Measurements from ENCODE around the gene PHACTR1.

Gene PHACTR1

DNA sequence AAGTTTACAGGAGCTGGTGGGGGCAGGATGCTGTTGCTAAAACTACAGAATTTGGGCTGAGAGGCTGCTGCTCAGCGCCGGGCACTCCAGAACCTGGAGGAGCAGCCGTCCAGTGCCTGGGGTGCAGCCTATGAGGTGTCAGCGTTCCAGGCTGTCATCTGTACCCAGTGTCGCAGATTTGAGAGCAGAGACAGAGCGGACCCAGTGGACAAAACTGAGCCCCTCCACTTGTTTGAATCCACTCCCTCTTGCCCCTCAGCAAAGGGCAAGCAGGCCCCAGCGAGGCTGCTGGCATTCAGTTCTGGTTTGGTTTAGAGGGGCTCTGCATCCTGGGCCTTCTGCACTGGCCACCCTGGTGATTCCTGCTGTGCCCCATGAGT, 467.5 kb downstream of the PHACTR1 start:
- in situ Hi-C loops (cut with MboI; ENCODE audit: low pct_unique_long_range_greater_than_20kb, low sequenced_read_pairs): no loop called here
- no peak for DNase-seq

DNA sequence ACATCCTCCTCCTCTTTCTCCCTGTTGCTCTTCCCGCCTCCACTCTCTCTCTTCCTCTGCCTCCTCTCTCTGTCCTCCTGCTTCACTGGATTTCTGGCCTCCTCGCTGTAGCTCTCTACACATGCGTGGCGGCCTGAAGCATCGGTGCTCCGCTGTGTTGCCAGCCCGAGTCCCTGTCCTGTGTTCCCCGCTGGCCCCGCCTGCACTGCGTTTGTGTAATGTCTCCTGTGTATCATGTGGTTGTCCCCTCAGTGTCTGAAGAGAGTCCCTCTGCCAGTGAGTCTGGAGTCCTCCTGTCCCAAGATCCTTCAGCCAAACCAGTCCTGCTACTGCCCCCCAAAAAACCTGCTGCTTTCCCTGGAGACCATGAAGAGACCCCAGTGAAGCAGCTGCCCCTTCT, 468.0 kb downstream of the PHACTR1 start:
- DNase-seq: no peak
- in situ Hi-C loops (cut with MboI; ENCODE audit: low pct_unique_long_range_greater_than_20kb, low sequenced_read_pairs): no loop called here

DNA sequence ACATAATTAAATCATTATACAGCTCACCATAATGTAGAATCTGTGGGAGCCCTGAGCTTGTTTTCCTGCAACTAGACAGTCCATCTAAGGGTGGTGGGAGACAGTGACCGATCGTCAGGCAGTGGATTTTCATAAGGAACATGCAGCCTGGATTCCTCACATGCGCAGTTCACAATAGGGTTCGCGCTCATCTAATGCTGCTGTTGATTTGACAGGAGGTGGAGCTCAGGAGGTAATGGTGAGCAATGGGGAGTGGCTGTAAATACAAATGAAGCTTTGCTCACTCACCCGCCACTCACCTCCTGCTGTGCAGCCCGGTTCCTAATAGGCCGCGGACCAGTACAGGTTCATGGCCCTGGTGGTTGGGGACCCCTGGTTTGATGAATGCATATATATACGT, 470.3 kb downstream of the PHACTR1 start:
- in situ Hi-C loops (cut with MboI; ENCODE audit: low pct_unique_long_range_greater_than_20kb, low sequenced_read_pairs): no loop called here
- DNase-seq: no peak

DNA sequence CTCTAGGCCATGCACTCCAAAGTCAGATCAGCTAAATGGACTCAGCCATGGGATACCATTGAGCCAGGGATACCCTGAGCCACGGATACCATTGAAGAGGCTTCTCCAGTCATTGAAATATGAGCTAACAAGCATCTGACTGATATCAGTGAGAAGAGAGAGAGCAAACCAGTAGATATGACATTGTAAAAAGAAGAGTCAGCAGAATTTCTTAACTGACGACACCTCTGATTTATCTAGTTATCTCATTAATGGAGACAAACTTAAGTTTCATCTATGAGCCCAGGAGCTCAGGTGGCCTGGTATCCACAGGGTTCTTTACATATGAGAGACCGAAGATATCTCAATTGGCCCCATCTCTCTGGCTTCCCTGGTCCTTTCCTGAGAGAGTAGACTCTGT, 471.1 kb downstream of the PHACTR1 start:
- no peak for DNase-seq
- in situ Hi-C loops (cut with MboI; ENCODE audit: low pct_unique_long_range_greater_than_20kb, low sequenced_read_pairs): no loop called here

DNA sequence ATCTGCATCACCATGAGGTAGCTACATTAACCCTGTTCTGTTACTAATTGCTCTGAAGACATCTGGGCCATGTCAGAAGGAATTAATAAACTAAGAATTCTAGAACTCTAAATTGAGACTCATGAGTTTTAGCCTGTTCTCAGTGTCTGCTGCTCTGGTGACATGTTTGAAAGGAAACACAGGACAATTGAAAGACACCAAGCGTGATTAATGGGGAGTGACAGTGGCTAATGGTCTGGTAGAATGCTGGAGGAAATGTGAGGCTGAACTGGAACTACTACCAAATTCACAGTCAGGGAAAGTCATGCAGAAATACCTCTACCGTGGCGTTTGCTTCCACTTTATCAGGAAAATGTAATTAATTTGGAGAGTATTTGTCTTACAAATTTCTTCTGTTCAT, 471.7 kb downstream of the PHACTR1 start:
- peak; percentile 62 for DNase-seq
- in situ Hi-C loops (cut with MboI; ENCODE audit: low pct_unique_long_range_greater_than_20kb, low sequenced_read_pairs): no loop called here

DNA sequence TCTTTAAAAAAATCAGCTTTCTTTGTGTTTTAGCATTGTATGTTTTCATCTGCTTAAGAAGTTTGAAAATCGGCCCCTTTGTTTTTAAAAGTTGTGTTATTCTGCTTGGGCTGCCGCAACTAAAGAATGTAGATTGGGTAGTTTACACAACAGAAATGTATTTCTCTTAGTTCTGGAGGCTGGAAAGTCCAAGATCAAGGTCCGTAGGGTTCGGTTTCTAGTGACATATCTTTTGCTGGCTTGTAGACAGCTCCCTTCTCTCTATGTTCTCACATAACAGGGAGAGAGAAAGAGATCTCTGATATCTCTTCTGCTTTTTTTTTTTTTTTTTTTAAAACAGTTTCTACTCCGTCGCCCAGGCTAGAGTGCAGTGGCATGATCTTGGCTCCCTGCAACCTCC, 473.1 kb downstream of the PHACTR1 start:
- in situ Hi-C loops (cut with MboI; ENCODE audit: low pct_unique_long_range_greater_than_20kb, low sequenced_read_pairs): no loop called here
- DNase-seq: no peak

DNA sequence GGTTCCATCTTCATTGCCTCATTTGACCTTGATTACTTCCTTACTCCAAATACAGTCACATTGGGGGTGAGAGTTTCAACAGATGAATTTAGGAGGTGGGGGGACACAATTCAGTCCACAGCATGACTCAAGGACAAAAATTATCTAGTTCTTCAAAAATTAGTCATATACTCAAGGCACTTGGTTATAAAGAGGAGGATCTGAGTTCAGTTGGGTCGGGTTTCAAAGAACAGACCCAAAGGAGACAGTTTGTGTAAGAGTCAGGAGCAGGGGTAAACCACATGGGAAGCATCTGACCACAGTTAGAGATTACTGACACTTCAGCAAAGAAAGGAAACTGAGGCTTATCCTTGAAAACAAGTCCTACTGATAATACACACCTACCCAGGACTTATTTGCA, 473.8 kb downstream of the PHACTR1 start:
- in situ Hi-C loops (cut with MboI; ENCODE audit: low pct_unique_long_range_greater_than_20kb, low sequenced_read_pairs): no loop called here

DNA sequence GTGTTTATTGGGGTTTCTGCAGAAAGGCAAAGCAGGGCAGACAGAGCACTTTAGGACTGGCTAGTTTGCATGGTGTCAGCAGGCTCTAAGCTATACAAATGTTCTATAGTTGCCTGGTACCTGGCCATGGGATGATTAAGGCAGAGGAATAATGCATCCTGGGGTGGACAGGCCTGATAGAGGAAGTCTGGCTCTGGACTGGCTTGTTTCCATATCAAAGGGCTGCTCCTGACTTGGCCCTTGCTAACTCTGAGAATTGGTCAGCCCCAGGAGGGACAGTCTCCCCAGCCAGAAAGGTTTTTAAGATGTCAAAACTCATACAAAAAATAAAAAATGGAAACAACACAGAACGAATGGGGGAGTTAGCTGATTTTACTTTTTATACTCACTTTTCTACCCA, 474.9 kb downstream of the PHACTR1 start:
- in situ Hi-C loops (cut with MboI; ENCODE audit: low pct_unique_long_range_greater_than_20kb, low sequenced_read_pairs): no loop called here
- DNase-seq: no peak

More for the DNA sequence above, 473.8 kb downstream of the PHACTR1 start:
- no peak for DNase-seq

DNA sequence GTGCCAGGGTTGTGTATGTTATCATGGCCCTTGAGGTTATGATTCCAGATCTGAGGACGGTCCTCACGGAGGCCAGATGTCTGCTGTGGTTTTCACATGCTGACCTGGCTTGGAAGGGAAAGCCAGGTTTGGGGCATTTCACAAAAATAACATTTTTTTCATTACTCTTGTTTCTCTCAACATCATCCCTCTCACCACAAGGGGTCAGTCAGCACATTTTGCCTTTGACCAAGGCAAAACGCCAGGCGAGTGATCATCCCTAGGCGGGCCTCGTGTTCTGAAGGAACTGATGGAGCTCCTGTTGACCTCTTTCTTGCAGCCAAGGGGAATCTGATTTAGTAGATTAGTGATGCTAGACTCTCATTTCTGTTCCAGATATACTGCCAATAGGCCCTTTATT, 478.3 kb downstream of the PHACTR1 start:
- DNase-seq: peak; percentile 53
- in situ Hi-C loops (cut with MboI; ENCODE audit: low pct_unique_long_range_greater_than_20kb, low sequenced_read_pairs): no loop called here

DNA sequence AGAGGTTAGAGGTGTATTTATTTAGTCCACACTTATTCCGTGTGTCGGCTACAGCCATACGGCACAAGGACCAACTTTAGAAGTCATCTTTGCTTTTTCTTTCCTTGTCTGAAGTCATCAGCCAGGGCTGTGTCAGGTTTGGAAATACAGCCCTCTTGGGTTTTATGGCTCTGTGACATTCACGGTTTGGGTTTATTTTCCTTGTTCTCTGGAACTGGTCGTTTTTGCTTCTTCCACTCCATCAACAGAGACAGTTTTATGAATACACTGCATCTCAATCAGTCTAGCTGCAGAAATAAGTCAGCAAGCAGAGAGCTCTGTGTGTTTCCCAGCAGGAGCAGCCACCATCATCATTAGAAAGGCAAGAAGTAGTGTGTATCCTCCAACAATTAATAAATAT, 479.2 kb downstream of the PHACTR1 start:
- no peak for DNase-seq
- in situ Hi-C loops (cut with MboI; ENCODE audit: low pct_unique_long_range_greater_than_20kb, low sequenced_read_pairs): no loop called here

DNA sequence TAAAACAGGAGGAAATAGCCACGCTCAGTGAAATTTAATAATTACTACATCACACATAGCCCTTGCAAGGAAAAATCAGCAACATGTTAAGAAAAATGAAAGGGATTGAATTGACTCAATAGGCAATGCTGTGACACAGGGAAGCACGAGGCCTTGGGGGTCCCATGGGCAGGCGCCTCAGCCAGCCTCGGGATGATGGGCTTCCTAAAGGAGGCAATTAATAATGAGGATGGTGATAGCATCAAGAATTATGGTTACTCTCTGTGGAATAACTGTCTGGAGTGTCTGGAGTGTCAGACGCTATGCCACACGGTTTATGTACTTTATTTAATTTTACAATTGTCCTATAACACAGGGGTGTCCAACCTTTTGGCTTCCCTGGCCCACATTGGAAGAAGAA, 481.6 kb downstream of the PHACTR1 start:
- DNase-seq: no peak
- in situ Hi-C loops (cut with MboI; ENCODE audit: low pct_unique_long_range_greater_than_20kb, low sequenced_read_pairs): no loop called here

DNA sequence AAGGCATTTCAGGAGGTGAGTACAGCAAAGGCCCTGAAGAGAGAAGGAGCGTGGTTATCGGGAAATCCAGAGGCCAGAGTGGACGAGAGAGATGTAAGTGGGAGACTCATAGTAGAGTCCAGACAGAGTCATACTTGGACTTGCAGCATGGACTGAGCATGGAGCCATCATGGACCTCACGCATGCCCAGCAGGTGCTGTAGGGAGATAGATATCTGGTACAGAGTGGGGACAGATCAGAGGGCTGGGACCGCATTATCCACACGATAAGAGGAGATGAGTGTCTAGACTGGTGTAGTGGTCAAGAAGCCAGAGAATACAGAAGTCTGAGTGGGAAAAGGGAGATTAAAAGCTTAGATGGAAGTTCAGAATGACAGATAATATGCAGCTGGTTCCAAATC, 484.8 kb downstream of the PHACTR1 start:
- in situ Hi-C loops (cut with MboI; ENCODE audit: low pct_unique_long_range_greater_than_20kb, low sequenced_read_pairs): no loop called here
- DNase-seq: no peak

DNA sequence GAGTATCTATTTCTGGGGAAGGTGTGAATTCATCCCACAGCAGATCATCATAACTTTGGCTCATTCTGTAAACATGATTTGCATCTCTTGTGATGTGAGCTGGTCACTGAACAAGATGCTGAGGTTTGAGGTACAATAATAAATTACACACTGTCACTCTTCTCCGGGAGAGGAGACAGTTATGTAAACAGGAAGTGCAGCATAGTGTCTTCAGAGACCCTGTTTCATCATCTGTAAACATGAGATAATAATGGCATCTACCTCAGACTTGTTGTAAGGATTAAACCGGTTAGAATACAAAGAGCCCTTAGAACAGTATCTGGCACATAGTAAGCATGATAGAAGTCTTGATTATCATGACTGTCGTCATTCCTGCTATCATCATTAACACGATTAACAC, 486.6 kb downstream of the PHACTR1 start:
- no peak for DNase-seq
- in situ Hi-C loops (cut with MboI; ENCODE audit: low pct_unique_long_range_greater_than_20kb, low sequenced_read_pairs): no loop called here

DNA sequence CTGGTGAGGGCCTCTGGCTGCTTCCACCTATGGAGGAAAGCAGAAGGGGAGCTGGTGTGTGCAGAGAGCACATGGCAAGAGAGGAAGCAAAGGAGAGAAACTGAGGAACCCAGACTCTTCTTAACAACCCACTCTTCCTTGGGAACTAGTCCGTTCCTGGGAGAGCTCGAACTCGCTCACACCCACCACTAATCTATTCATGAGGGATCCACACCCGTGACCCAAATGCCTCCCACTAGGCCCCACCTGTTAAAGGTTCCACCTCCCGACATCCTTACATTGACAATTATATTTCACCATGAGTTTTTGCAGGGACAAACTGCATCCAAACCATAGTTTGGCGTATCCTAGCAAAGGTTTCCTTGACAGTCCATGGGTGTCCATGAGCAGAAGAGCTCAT, 488.5 kb downstream of the PHACTR1 start:
- DNase-seq: no peak
- in situ Hi-C loops (cut with MboI; ENCODE audit: low pct_unique_long_range_greater_than_20kb, low sequenced_read_pairs): no loop called here

DNA sequence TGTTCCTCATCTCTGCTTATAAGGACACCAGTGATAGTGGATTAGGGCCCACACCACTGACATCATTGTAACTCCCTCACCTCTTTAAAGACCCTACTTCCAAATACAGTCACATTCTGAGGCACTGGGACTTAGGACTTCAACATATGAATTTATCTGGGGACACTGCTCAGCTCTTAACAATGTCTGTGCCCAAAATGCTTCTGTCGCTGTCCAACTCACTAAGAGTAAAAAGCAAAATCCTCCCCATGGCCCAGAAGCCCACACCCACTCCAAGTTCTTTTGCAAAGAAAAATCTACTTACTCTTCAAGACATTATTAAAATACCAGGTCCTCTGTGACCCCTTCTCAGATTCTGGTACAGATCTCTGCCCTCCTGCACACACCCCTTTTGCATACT, 495.5 kb downstream of the PHACTR1 start:
- DNase-seq: no peak
- in situ Hi-C loops (cut with MboI; ENCODE audit: low pct_unique_long_range_greater_than_20kb, low sequenced_read_pairs): no loop called here

DNA sequence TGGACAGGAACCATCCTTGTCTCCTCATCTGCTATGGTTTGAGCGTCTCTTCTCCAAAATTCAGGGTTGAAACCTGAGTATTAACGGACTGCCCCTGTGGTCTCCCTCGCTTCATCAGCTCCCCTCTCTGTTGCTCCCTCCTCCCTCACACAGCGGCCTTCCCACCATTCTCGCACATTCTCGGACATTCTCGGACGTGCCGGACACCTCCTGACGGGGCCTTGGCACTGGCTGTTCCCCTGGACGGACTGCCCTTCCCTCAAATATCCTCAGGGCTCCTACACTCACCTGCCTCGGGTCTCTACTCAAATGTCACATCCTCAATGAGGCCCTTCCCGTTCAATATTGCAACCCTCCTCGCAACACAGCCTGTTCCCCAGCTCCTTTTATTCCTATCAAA, 496.0 kb downstream of the PHACTR1 start:
- in situ Hi-C loops (cut with MboI; ENCODE audit: low pct_unique_long_range_greater_than_20kb, low sequenced_read_pairs): no loop called here
- DNase-seq: no peak

DNA sequence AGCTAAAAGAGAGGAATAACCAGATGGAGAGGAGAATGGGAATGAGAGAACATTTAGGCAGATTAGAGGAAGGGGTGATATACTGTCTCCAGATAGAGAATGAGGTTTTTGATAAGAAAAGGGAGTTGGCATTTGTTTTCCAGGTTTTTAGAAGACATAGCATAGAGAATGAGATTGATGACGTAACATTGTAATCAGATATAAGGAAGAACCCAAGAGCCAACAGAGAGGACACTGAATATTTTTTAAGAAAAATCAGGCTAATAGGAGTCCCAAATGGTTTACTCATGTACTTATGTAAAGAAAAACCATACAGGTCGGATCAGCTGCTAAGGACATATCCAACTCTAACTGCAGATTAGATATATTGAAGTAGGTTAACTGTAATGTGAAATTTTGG, 498.8 kb downstream of the PHACTR1 start:
- in situ Hi-C loops (cut with MboI; ENCODE audit: low pct_unique_long_range_greater_than_20kb, low sequenced_read_pairs): no loop called here
- DNase-seq: no peak

DNA sequence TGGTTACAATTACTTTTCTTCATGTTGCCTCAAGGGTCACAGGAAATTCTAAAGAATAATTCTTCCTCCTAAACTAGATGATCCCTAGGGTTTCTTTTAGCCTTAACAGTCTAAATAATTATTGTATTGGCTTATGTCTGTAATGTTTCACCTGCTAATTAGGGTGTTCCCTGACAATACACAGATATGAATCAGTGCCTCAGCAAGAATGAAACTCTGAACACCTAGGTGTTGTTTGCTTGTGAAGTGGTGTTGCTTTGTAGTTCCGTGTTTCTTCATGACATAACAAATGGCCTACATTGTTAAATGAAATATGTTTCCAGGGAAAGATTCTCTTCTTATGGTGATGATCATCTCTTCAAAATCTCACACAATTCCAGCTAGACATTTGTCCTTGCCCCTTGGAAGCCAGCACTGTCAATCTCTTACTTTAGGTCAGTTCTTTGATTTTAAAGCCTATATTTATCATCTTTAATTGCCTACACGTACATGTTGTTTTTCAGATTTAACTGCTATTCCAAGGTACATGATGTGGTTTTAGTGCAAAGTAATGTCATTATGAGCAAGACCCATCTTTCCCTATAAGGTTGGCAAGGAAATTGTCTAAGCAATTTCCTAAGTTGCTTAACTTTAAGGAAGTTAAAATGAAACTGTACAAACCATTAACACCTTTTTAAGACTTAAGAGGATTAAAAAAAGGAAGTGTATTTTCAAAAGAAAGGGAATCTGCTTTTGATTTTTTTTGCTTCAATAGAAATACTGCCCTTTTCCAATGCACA, 499.9 kb downstream of the PHACTR1 start:
- DNase-seq: peak; percentile 18
- in situ Hi-C loops (cut with MboI; ENCODE audit: low pct_unique_long_range_greater_than_20kb, low sequenced_read_pairs): no loop called here

DNA sequence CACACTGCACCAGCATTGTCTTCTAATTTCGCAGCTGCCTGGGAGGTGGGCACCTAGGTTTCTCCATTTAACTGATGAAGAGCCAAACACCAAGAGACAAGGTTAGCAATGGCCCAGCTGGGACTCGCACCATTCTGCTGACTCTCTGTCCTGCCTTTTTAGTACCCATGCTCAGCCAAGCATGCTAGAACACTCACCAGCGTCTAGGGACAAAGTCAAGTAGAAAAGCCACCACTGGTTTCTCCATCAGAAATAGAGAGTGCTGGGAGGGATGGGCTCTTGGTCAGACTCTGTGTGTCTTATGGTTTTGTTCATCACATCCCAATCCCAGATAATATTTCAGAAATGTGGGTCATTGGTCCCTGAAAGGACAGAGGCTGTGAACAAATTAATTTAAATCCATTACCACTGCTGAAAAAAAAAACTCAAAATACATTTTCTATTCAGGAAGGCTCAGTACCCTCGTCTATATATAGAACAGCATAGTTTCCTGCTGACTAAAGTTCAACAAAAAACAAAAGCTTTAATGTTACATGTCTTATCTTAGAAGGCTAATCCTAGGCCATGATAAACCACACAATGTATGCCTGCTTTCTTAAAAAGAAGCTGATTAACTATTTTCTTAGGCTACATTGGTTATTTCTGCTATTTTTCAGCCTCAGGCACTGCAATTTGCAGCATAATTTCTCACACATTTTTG, 500.8 kb downstream of the PHACTR1 start:
- in situ Hi-C loops (cut with MboI; ENCODE audit: low pct_unique_long_range_greater_than_20kb, low sequenced_read_pairs): no loop called here
- DNase-seq: no peak

DNA sequence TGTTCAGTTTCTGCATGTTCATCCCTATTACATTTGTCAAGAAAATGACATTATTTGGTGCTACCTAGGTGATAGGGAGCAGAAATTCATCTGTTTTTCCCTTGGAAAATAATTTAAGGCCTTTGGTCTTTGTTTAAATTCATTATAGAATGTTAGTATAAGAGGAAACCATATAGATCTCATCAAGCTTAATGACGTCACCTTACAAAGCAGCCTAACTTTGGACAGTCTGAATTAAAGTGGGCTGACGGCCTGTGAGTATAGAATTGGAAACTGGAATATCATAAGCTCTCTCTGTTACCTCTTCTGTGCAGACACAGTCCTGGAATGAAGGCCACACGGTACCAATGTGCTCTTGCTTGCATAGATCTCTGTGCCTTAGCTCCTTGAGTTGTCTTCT, 503.7 kb downstream of the PHACTR1 start:
- no peak for DNase-seq
- in situ Hi-C loops (cut with MboI; ENCODE audit: low pct_unique_long_range_greater_than_20kb, low sequenced_read_pairs): no loop called here

DNA sequence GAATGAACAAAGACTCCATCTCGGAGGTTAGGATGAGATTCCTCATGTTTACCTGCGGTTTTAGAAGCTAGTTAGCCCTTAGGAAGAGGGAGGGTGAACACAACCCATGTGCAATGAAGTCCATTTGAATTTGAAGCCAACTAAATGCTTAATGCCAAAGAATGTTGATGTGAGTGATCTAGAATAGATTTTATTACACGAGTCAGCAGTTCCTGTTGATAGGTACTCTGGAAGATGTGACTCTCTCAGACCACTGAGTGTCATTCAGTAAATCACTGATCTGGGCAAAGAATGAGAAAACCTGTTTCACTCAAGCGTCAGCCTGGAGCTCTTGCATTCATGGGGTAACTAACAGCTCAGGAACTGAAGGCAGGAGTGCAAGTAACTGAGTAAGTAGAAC, 505.5 kb downstream of the PHACTR1 start:
- in situ Hi-C loops (cut with MboI; ENCODE audit: low pct_unique_long_range_greater_than_20kb, low sequenced_read_pairs): no loop called here
- DNase-seq: no peak
